Liver (tissue), 3 donors: ENCODE measurements around the gene KIAA1191.
A peak's percentile ranks its signal among the peaks of the same experiment; 100 is the strongest.

Experiments used
- CTCF ChIP-seq: fragments of 150-350 bp; IDR thresholded peaks from 2 replicates; pipeline ENCODE4 v1.5.1; 2017; ENCODE audit warnings: improper control_type of control experiment, low read depth, low read length; ENCODE audit not compliant: missing input control
- NR2F2 ChIP-seq: IDR thresholded peaks from 2 replicates; pipeline ENCODE4 v1.6.1; 2016; ENCODE audit warnings: antibody characterized with exemption
- SP1 ChIP-seq: IDR thresholded peaks from 2 replicates; pipeline ENCODE4 v1.6.1; 2018; ENCODE audit warnings: antibody characterized with exemption, mild to moderate bottlenecking
- YY1 ChIP-seq: IDR thresholded peaks from 2 replicates; pipeline ENCODE4 v1.6.1; 2016; ENCODE audit warnings: antibody characterized with exemption, mild to moderate bottlenecking
- donor health status: healthy.
- donor health status: healthy.

- TF ChIP-seq YY1 (peak; percentile 91), CTCF (no peak), NR2F2 (no peak), SP1 (peak; percentile 6)
Observed at GRCh38 chr5:176389135-176390123, 27.9 kb upstream of the KIAA1191 start.
